ENCODE results near the gene SLC12A4. TPM values are rescaled to one million over a fixed set of nuclear protein-coding genes. Genes with fewer than 3 reads are reported as not detected.
A peak's percentile ranks its signal among the peaks of the same experiment; 100 is the strongest.

SLC12A4 gene
- total and polyA plus RNA-seq, 2 of the 13 experiments (the other 11 are each of a cell fraction or from before 2014, with no cell fraction given): 65.1 to 84.3 TPM

- peaks cover 17% of the 10 kb centered on the region; the same call in 1 of the 2 replicates for H4K20me1 ChIP-seq (ENCODE audit: insufficient read depth, low read length)
- in situ Hi-C loops (cut with HindIII; ENCODE audit: extremely low pct_ligation_motif_present, low pct_unique_long_range_greater_than_20kb): loop anchor here (5.0 kb wide), 1 partner anchor 98 kb away; no protein-coding TSS in a partner anchor
- H3K9ac ChIP-seq (ENCODE audit: insufficient read depth, low read depth, low read length): peak within 1 kb of the TSS; percentile 61
- no peaks in the 10 kb centered on the region for H3K27me3 ChIP-seq (ENCODE audit: control insufficient read depth in 1 of 2, insufficient read depth in 2 of 2, low read length in 2 of 2)
- H3K4me1 ChIP-seq (ENCODE audit: insufficient read depth, low read length): peaks cover 52% of the 10 kb centered on the region
- intact Hi-C loops (cut with micrococcal nuclease; ENCODE audit: unreplicated experiment): loop anchor here (1.0 to 2.0 kb wide), 3 partner anchors 9 to 97 kb away; partner anchors contain the start of gene SLC12A4
- H3K4me3 ChIP-seq (replicated peaks in 1 of 3; ENCODE audit: insufficient read depth in 1 of 3, low read depth in 2 of 3, low read length in 3 of 3): peak within 1 kb of the TSS; percentile 35 to 65 (median 55); a peak in 5 of 6 replicates
- CTCF ChIA-PET (ENCODE audit: low intra/inter-chr PET ratio, low total read pairs): interaction anchor here (1.3 kb wide), 1 partner anchor 97 kb away, joined by 5 read pairs; no protein-coding TSS in a partner anchor
- H3K4me2 ChIP-seq (ENCODE audit: low read depth, low read length): peak within 1 kb of the TSS; percentile 72
- H3K79me2 ChIP-seq (ENCODE audit: insufficient read depth, low read length): no peaks in the 10 kb centered on the region
- H2AFZ ChIP-seq (ENCODE audit: low read length): no peak within 1 kb of the TSS
- FAIRE-seq (no peak), ATAC-seq (peak; percentile 71), DNase-seq (ENCODE audit: low spot score) (peak; percentile 78)
- peaks cover 37 to 53% of the 10 kb centered on the region in 2 experiments for H3K36me3 ChIP-seq (replicated peaks in 1 of 2; ENCODE audit: control insufficient read depth in 1 of 2, insufficient read depth in 2 of 2, low read length in 2 of 2)
- 8% methylated on average over 10 of the region's 23 CpGs for WGBS (ENCODE audit: low lambda C conversion rate)
- TSS peak; percentile 54 for BruUV-seq (replicated peaks)
- H3K27ac ChIP-seq (ENCODE audit: extremely low read length, insufficient read depth, low read length): peak within 1 kb of the TSS; percentile 85
- POLR2A ChIA-PET: interaction anchor here (0.6 to 13.6 kb wide), 23 partner anchors 9 to 320 kb away, joined by 3 to 226 read pairs (median 5); partner anchors contain the start of genes ACD, CTRL, DDX28 and DPEP2
- H3K9me3 ChIP-seq (ENCODE audit: low read length): no peaks in the 10 kb centered on the region
- TF ChIP-seq GABPB1 (CRISPR knock-in tag; IDR thresholded peaks at IDR 0.05) (peak; percentile 68), CBX1 (IDR thresholded peaks at IDR 0.05; ENCODE audit: low read depth) (peak; percentile 76), FIP1L1 (IDR thresholded peaks at IDR 0.05; ENCODE audit: borderline replicate concordance, insufficient read depth, low read depth, low read length) (peak; percentile 96; the same call in 1 of the 2 replicates), ZNF234 (CRISPR knock-in tag; conservative IDR thresholded peaks at IDR 0.05) (peak; percentile 85; the same call in 1 of the 2 replicates), POLR2AphosphoS5 (IDR thresholded peaks at IDR 0.05; ENCODE audit: low read depth, low read length) (peak; percentile 92), ZNF598 (CRISPR knock-in tag; IDR thresholded peaks at IDR 0.05; ENCODE audit: borderline replicate concordance) (0 out of 2 replicates have a peak, but pooled peaks have one; percentile 37), ZNF446 (CRISPR knock-in tag; IDR thresholded peaks at IDR 0.05) (peak; percentile 46; the same call in 1 of the 2 replicates), HDAC1 (CRISPR knock-in tag; IDR thresholded peaks at IDR 0.05) (0 out of 2 replicates have a peak, but pooled peaks have one; percentile 12), MXD4 (CRISPR knock-in tag; IDR thresholded peaks at IDR 0.05) (peak; percentile 46; the same call in 1 of the 2 replicates), GMEB2 (CRISPR knock-in tag; IDR thresholded peaks at IDR 0.05; ENCODE audit: low read depth) (0 out of 2 replicates have a peak, but pooled peaks have one; percentile 38), STAT5B (CRISPR knock-in tag; IDR thresholded peaks at IDR 0.05) (peak; percentile 52), RBM22 (optimal IDR thresholded peaks at IDR 0.05; ENCODE audit: low read length) (peak; percentile 81), RFX5 (IDR thresholded peaks at IDR 0.05; ENCODE audit: low read depth, low read length) (no peak), ETV5 (CRISPR knock-in tag; IDR thresholded peaks at IDR 0.05; ENCODE audit: borderline replicate concordance) (peak; percentile 54), CHCHD3 (CRISPR knock-in tag; IDR thresholded peaks at IDR 0.05) (peak; percentile 88; the same call in 1 of the 2 replicates)
- TF ChIP-seq, protein P1, sequence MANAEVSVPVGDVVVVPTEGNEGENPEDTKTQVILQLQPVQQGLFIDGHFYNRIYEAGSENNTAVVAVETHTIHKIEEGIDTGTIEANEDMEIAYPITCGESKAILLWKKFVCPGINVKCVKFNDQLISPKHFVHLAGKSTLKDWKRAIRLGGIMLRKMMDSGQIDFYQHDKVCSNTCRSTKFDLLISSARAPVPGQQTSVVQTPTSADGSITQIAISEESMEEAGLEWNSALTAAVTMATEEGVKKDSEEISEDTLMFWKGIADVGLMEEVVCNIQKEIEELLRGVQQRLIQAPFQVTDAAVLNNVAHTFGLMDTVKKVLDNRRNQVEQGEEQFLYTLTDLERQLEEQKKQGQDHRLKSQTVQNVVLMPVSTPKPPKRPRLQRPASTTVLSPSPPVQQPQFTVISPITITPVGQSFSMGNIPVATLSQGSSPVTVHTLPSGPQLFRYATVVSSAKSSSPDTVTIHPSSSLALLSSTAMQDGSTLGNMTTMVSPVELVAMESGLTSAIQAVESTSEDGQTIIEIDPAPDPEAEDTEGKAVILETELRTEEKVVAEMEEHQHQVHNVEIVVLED (CRISPR knock-in tag; IDR thresholded peaks at IDR 0.05; ENCODE audit: borderline replicate concordance): peak; percentile 25; the same call in 1 of the 2 replicates
- TF ChIP-seq, protein P2, sequence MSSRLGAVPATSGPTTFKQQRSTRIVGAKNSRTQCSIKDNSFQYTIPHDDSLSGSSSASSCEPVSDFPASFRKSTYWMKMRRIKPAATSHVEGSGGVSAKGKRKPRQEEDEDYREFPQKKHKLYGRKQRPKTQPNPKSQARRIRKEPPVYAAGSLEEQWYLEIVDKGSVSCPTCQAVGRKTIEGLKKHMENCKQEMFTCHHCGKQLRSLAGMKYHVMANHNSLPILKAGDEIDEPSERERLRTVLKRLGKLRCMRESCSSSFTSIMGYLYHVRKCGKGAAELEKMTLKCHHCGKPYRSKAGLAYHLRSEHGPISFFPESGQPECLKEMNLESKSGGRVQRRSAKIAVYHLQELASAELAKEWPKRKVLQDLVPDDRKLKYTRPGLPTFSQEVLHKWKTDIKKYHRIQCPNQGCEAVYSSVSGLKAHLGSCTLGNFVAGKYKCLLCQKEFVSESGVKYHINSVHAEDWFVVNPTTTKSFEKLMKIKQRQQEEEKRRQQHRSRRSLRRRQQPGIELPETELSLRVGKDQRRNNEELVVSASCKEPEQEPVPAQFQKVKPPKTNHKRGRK (CRISPR knock-in tag; IDR thresholded peaks at IDR 0.05): no peak
Measured at GRCh38 chr16:67943619-67944504, 24.6 kb downstream of the SLC12A4 start, which contains the start of gene LCAT. Gene LCAT (minus strand): TSS chr16:67944120. CDS start chr16:67944101, 19 bp downstream.
